IMR-90 (cell line): Measurements from ENCODE around the gene TRAK2. TPM values are rescaled to one million over a fixed set of nuclear protein-coding genes. Genes with fewer than 3 reads are reported as not detected.

Experiments
- ATAC-seq: fragments of 200-7000 bp; cut with Tn5 transposase; 2 replicates; pipeline ENCODE4 v1.9.1; 2020; ENCODE audit warnings: low read depth, mild to moderate bottlenecking, moderate library complexity
- BruUV-seq: library from RNA; stranded (reverse); fragments of 400-500 nt; replicated peaks from 2 replicates; lab custom pipeline; 2021; lab: Mats Ljungman, UMichigan
- CTCF ChIA-PET: fragments of 300-600 bp; formaldehyde crosslinking; extraction: SDS; loops from one replicate; lab custom pipeline; 2021; ENCODE audit warnings: antibody characterized with exemption; lab: Yijun Ruan, JAX
- POLR2A ChIA-PET: fragments of 300-600 bp; sonication (Branson Sonifier 250); formaldehyde crosslinking; loops from one replicate; lab custom pipeline; 2022; ENCODE audit warnings: antibody characterized with exemption; ENCODE audit not compliant: unreplicated experiment; lab: Charles Lee
- DNase-seq: peaks from one replicate; pipeline ENCODE4 v3.0.0; 2013
- H2AFZ ChIP-seq: replicated peaks from 2 replicates; pipeline ENCODE3; 2013; ENCODE audit warnings: low read length, mild to moderate bottlenecking; ENCODE audit not compliant: poor library complexity
- H2AK5ac ChIP-seq: 2 replicates; pipeline ENCODE4 v1.6.1; 2013; ENCODE audit warnings: low read depth, low read length, inconsistent platforms
- H2AK9ac ChIP-seq: replicated peaks from 2 replicates; pipeline ENCODE3; 2013; ENCODE audit warnings: mild to moderate bottlenecking, low read depth, low read length, moderate library complexity; ENCODE audit not compliant: poor library complexity
- H2BK120ac ChIP-seq: 2 replicates; pipeline ENCODE4 v1.6.1; 2013; ENCODE audit warnings: low read depth, low read length, inconsistent platforms
- H2BK15ac ChIP-seq: 3 replicates; pipeline ENCODE4 v1.6.1; 2013; ENCODE audit warnings: low read depth, low read length, inconsistent platforms
- H2BK20ac ChIP-seq: 2 replicates; pipeline ENCODE4 v1.6.1; 2013; ENCODE audit warnings: low read depth, mild to moderate bottlenecking, inconsistent platforms, low read length, moderate library complexity
- H2BK5ac ChIP-seq: 2 replicates; pipeline ENCODE4 v1.6.1; 2013; ENCODE audit warnings: mild to moderate bottlenecking, low read depth, low read length, inconsistent platforms; ENCODE audit not compliant: poor library complexity, severe bottlenecking
- H3K14ac ChIP-seq: replicated peaks from 2 replicates; pipeline ENCODE4 v1.6.1; 2013; ENCODE audit warnings: low read depth, low read length, inconsistent platforms
- H3K18ac ChIP-seq: 2 replicates; pipeline ENCODE4 v1.6.1; 2013; ENCODE audit warnings: low read depth, low read length, control low read depth
- H3K23ac ChIP-seq: 2 replicates; pipeline ENCODE4 v1.6.1; 2013; ENCODE audit warnings: low read depth, low read length, inconsistent platforms
- H3K27ac ChIP-seq: 2 replicates; pipeline ENCODE4 v1.5.1; 2013; ENCODE audit warnings: mild to moderate bottlenecking, control low read depth, low read length; ENCODE audit not compliant: insufficient read depth
- H3K27me3 ChIP-seq: 2 replicates; pipeline ENCODE4 v1.6.1; 2013; ENCODE audit warnings: low read length; ENCODE audit not compliant: control insufficient read depth, insufficient read depth
- H3K36me3 ChIP-seq: 2 replicates; pipeline ENCODE4 v1.6.1; 2013; ENCODE audit warnings: low read length, mixed read lengths; ENCODE audit not compliant: control insufficient read depth, insufficient read depth
- H3K4ac ChIP-seq: 2 replicates; pipeline ENCODE4 v1.6.1; 2013; ENCODE audit warnings: low read depth, low read length, inconsistent platforms
- H3K4me1 ChIP-seq: 2 replicates; pipeline ENCODE4 v1.6.1; 2013; ENCODE audit warnings: low read length, mixed read lengths; ENCODE audit not compliant: control insufficient read depth, insufficient read depth
- H3K4me2 ChIP-seq: 2 replicates; pipeline ENCODE4 v1.6.1; 2013; ENCODE audit warnings: low read depth, mild to moderate bottlenecking, control low read depth, low read length, moderate library complexity
- H3K4me3 ChIP-seq: 2 replicates; pipeline ENCODE4 v1.5.1; 2013; ENCODE audit warnings: low read depth, mild to moderate bottlenecking, control low read depth, low read length, moderate library complexity; ENCODE audit not compliant: insufficient read depth
- H3K56ac ChIP-seq: 2 replicates; pipeline ENCODE4 v1.6.1; 2013; ENCODE audit warnings: low read length, inconsistent platforms; ENCODE audit not compliant: insufficient read depth; ENCODE audit errors: extremely low read depth
- H3K79me1 ChIP-seq, 2 experiments: 2 replicates each; pipeline ENCODE4 v1.6.1; 2013; ENCODE audit warnings: low read length in 2 of 2, inconsistent platforms in 1 of 2, low read depth in 1 of 2
- H3K9ac ChIP-seq: 2 replicates; pipeline ENCODE4 v1.6.1; 2013; ENCODE audit warnings: low read depth, low read length, control low read depth
- H3K9me1 ChIP-seq: 2 replicates; pipeline ENCODE4 v1.6.1; 2013; ENCODE audit warnings: low read length, inconsistent platforms; ENCODE audit not compliant: insufficient read depth
- H3K9me3 ChIP-seq: 2 replicates; pipeline ENCODE4 v1.6.1; 2013; ENCODE audit warnings: low read length; ENCODE audit not compliant: control insufficient read depth, insufficient read depth
- H4K20me1 ChIP-seq: 2 replicates; pipeline ENCODE4 v1.6.1; 2013; ENCODE audit warnings: low read length, inconsistent platforms; ENCODE audit not compliant: insufficient read depth
- H4K5ac ChIP-seq: 2 replicates; pipeline ENCODE4 v1.6.1; 2013; ENCODE audit warnings: mild to moderate bottlenecking, low read depth, low read length, control low read depth
- H4K8ac ChIP-seq, 2 experiments: 2 replicates each; pipeline ENCODE4 v1.6.1; 2013; ENCODE audit warnings: low read depth in 2 of 2, low read length in 2 of 2, control low read depth in 1 of 2, inconsistent platforms in 1 of 2
- H4K91ac ChIP-seq: 2 replicates; pipeline ENCODE4 v1.6.1; 2013; ENCODE audit warnings: low read depth, low read length, inconsistent platforms; ENCODE audit not compliant: insufficient read depth
- CHD1 ChIP-seq: IDR thresholded peaks from 2 replicates; pipeline ENCODE4 v1.6.1; 2012; ENCODE audit warnings: low read depth, low read length, improper control_type of control experiment
- FOS ChIP-seq: fragments of 150-350 bp; IDR thresholded peaks from 2 replicates; pipeline ENCODE4 v1.6.1; 2016; ENCODE audit warnings: low read depth, low read length
- MAFK ChIP-seq: IDR thresholded peaks from 2 replicates; pipeline ENCODE4 v1.6.1; 2012; ENCODE audit warnings: low read depth, low read length, improper control_type of control experiment
- MAZ ChIP-seq: IDR thresholded peaks from 2 replicates; pipeline ENCODE4 v1.6.1; 2012; ENCODE audit warnings: low read depth, mild to moderate bottlenecking, low read length, improper control_type of control experiment, moderate library complexity, borderline replicate concordance
- MXI1 ChIP-seq: IDR thresholded peaks from 2 replicates; pipeline ENCODE4 v1.6.1; 2012; ENCODE audit warnings: low read depth, mild to moderate bottlenecking, low read length, moderate library complexity, borderline replicate concordance
- POLR2A ChIP-seq: IDR thresholded peaks from 2 replicates; pipeline ENCODE4 v1.6.1; 2012; ENCODE audit warnings: mild to moderate bottlenecking, low read depth, low read length
- RAD21 ChIP-seq: IDR thresholded peaks from 2 replicates; pipeline ENCODE4 v1.6.1; 2012; ENCODE audit warnings: low read length, improper control_type of control experiment
- RFX5 ChIP-seq: IDR thresholded peaks from 2 replicates; pipeline ENCODE4 v1.8.0; 2012; ENCODE audit warnings: low read depth, mild to moderate bottlenecking, low read length, moderate library complexity
- WGBS, 2 experiments: methylation state at CpG; one replicate each; pipeline versions ENCODE4 v1.1.5 to v1.1.7; 2013; ENCODE audit warnings: missing lambda C conversion rate in 2 of 2; ENCODE audit not compliant: insufficient read length in 1 of 2; ENCODE audit errors: extremely low coverage in 2 of 2; 5-methylcytosine and 5-hydroxymethylcytosine counted together
- dilution Hi-C: fragments of 300-500 bp; cut with HindIII; formaldehyde crosslinking; loops from one replicate; pipeline ENCODE4 v1.14.3; 2018; ENCODE audit warnings: low sequenced_read_pairs; ENCODE audit not compliant: unreplicated experiment
- in situ Hi-C: fragments of 300-500 bp; cut with MboI; formaldehyde crosslinking; loops from 3 replicates; pipeline ENCODE4 v1.14.3; 2019; ENCODE audit warnings: low sequenced_read_pairs, inconsistent platforms, mixed read lengths
- intact Hi-C: fragments of 100-400 bp; cut with micrococcal nuclease; formaldehyde crosslinking; loops from 2 replicates; pipeline ENCODE4 v1.10.0; 2022
- polyA plus RNA-seq, 3 experiments: library from polyadenylated mRNA; depleted of rRNA; stranded (reverse); fragments of >200 nt; gene quantifications; 2 replicates each; pipeline ENCODE4 v1.2.3, GENCODE V29; 2012; ENCODE audit warnings: low replicate concordance in 1 of 3
- total RNA-seq: library from RNA; depleted of rRNA; stranded (reverse); fragments of >200 nt; gene quantifications from 2 replicates; pipeline ENCODE4 v1.2.3, GENCODE V29; 2012
- TF ChIP-seq, protein P1 (sequence below): fragments of 150-350 bp; IDR thresholded peaks from 2 replicates; pipeline ENCODE4 v1.6.1; 2017; ENCODE audit warnings: mild to moderate bottlenecking, antibody characterized with exemption, low read length, low read depth

Gene TRAK2
- total and polyA plus RNA-seq, 2 of the 4 experiments (the other 2 are of a cell fraction), result 13.1 to 65.4 TPM

DNA sequence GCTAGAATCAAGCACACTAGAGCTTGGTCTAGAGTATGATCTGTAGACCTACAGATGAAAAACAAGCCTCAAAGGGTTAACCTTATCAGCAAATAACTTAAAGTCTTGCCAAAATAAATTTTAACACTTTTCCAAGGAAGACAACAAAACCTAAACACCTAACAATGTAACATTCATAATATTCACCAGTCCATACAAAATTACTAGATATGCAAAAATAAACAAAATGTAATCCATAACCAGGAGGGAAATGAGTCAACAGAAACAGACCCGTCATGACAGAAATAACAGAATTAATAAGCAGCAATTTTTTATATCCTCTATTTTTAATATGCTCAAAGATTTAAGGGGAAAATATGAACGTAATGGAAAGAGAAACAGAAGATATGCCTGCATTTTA lies 36.1 kb downstream of the TRAK2 start:
- dilution Hi-C loops, result no loop called here

More for the DNA sequence above, 36.1 kb downstream of the TRAK2 start:
- no peak overlapping the region for H3K27ac ChIP-seq
- no peak overlapping the region for H3K4ac ChIP-seq
- no peaks in the 10 kb centered on the region for H3K27me3 ChIP-seq
- H3K9me3 ChIP-seq, result no peaks in the 10 kb centered on the region
- H4K91ac ChIP-seq, result no peak overlapping the region
- no peak overlapping the region for H2BK20ac ChIP-seq
- H2BK15ac ChIP-seq, result no peak overlapping the region
- peaks cover 7% of the 10 kb centered on the region; the same call in 1 of the 2 replicates for H4K20me1 ChIP-seq
- peaks cover 8% of the 10 kb centered on the region for H3K4me1 ChIP-seq
- H2AFZ ChIP-seq, result no peak overlapping the region
- no peak overlapping the region for H3K56ac ChIP-seq
- no peak overlapping the region for H4K8ac ChIP-seq
- no peak overlapping the region for H3K4me2 ChIP-seq
- H4K5ac ChIP-seq, result no peak overlapping the region
- H3K14ac ChIP-seq, result no peak overlapping the region
- H3K23ac ChIP-seq, result no peak overlapping the region
- no peak overlapping the region for H2AK5ac ChIP-seq
- DNase-seq, result no peak
- no peak for TF ChIP-seq POLR2A
- no peak for TF ChIP-seq RAD21
- TF ChIP-seq, protein P1, sequence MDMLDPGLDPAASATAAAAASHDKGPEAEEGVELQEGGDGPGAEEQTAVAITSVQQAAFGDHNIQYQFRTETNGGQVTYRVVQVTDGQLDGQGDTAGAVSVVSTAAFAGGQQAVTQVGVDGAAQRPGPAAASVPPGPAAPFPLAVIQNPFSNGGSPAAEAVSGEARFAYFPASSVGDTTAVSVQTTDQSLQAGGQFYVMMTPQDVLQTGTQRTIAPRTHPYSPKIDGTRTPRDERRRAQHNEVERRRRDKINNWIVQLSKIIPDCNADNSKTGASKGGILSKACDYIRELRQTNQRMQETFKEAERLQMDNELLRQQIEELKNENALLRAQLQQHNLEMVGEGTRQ, result no peak
- no peak for TF ChIP-seq MXI1
- no peak for TF ChIP-seq MAFK
- TF ChIP-seq RFX5, result no peak
- TF ChIP-seq MAZ, result no peak
- TF ChIP-seq FOS, result no peak
- no peak for TF ChIP-seq CHD1
- no peak overlapping the region for H2AK9ac ChIP-seq
- no CpG with 5 or more reads among the region's 2 CpGs for WGBS, 2 experiments
- in situ Hi-C loops (no loop called here), intact Hi-C loops (no loop called here)
- H3K18ac ChIP-seq, result no peak overlapping the region
- H3K9ac ChIP-seq, result no peak overlapping the region
- POLR2A ChIA-PET, result no interaction called here
- CTCF ChIA-PET, result no interaction called here
- ATAC-seq, result no peak
- H3K9me1 ChIP-seq, result peaks cover 8% of the 10 kb centered on the region
- no peak overlapping the region for H2BK5ac ChIP-seq
- peaks cover 6% of the 10 kb centered on the region; the same call in 1 of the 2 replicates for H3K36me3 ChIP-seq
- no peak overlapping the region for H2BK120ac ChIP-seq
- BruUV-seq, result no TSS peak
- H3K79me1 ChIP-seq, result peaks cover 30 to 50% of the 10 kb centered on the region in 2 experiments
- no peak overlapping the region for H3K4me3 ChIP-seq
